A673 (cell line): ENCODE measurements around the gene FRMD4B.

Experiments used
- CTCF ChIP-seq: fragments of 300-800, 200-600 bp; sonication (generic); conservative IDR thresholded peaks from 2 replicates; pipeline ENCODE4 v1.5.1; 2017; ENCODE audit warnings: low read depth, mild to moderate bottlenecking, antibody characterized with exemption, low read length, moderate library complexity, mixed read lengths
- EZH2 ChIP-seq: fragments of 200-600 bp; sonication (generic); IDR thresholded peaks from 2 replicates; pipeline ENCODE4 v1.6.1; 2017; ENCODE audit warnings: borderline replicate concordance, low read depth, mild to moderate bottlenecking, mixed read lengths, antibody characterized with exemption, low read length; ENCODE audit not compliant: poor library complexity, severe bottlenecking

GRCh38 chr3:69130689-69131088 is 255.2 kb downstream of the FRMD4B start:
- no peak for TF ChIP-seq CTCF
- no peak for TF ChIP-seq EZH2
